Left ventricle myocardium superior (tissue), 1 donor: Measurements from ENCODE around the gene STRADB. TPM values are rescaled to one million over a fixed set of nuclear protein-coding genes. Genes with fewer than 3 reads are reported as not detected.

ENCODE experiments used
- ATAC-seq: fragments of 200-7000 bp; cut with Tn5 transposase; one replicate; pipeline ENCODE4 v1.9.1; 2020; ENCODE audit warnings: mild to moderate bottlenecking, moderate library complexity
- DNase-seq: peaks from one replicate; pipeline ENCODE4 v3.0.0-alpha.2; 2020
- intact Hi-C: fragments of 100-400 bp; cut with micrococcal nuclease; formaldehyde crosslinking; loops from one replicate; pipeline ENCODE4 v1.11.0; 2022
- long read RNA-seq: library from polyadenylated mRNA; unstranded; transcript quantifications from one replicate; pipeline ENCODE4 v2.0.0, GENCODE V29; 2021
- total RNA-seq: library from RNA; stranded (reverse); fragmentation: NEBNext Ultra II Directional; extraction: Animal tissue kit (Norgen Biotek cat#: 25700); gene quantifications from one replicate; pipeline ENCODE4 v1.2.1, GENCODE V29; 2021
- donor health status: DM: no; HTN: yes; CAD: no; lungs with severe emphysema.

STRADB gene
- total RNA-seq, result 81.4 TPM
- long read RNA-seq, transcript STRADB-201 (12 exons, 2,293 nt), result major isoform, 156 of 197 reads
- long read RNA-seq, partial matches to known transcripts, result 2 of 197 reads
- long read RNA-seq, other reads (novel, unspliced or antisense), result 38 of 197 reads

GRCh38 chr2:201451292-201452057 is at the start of gene STRADB, which contains the start of gene TRAK2:
TSS of gene STRADB (plus strand) at chr2:201451740. CDS start at chr2:201454841, 3,101 bp downstream.
TSS of gene TRAK2 (minus strand) at chr2:201451458. CDS start at chr2:201420507, 30,951 bp downstream.
- peak; percentile 97 for DNase-seq
- ATAC-seq, result peak; percentile 97
- intact Hi-C loops, result loop anchor here (10.0 kb wide), 1 partner anchor 57 kb away; no protein-coding TSS in a partner anchor

GRCh38 chr2:201401815-201402214 is 49.7 kb upstream of the STRADB start:
- intact Hi-C loops, result no loop called here
- no peak for ATAC-seq
- no peak for DNase-seq

- ATAC-seq (peak; percentile 31), DNase-seq (no peak)
- intact Hi-C loops, result no loop called here
Measured at GRCh38 chr2:201402651-201403562, 48.6 kb upstream of the STRADB start.

- DNase-seq (no peak), ATAC-seq (peak; percentile 9)
- intact Hi-C loops, result no loop called here
Measured at GRCh38 chr2:201403880-201404279, 47.7 kb upstream of the STRADB start.

- peak; percentile 14 for ATAC-seq
- intact Hi-C loops, result no loop called here
- no peak for DNase-seq
Measured at GRCh38 chr2:201404699-201405280, 46.8 kb upstream of the STRADB start.

GRCh38 chr2:201406077-201406662 is 45.4 kb upstream of the STRADB start:
- no peak for DNase-seq
- ATAC-seq, result peak; percentile 53
- intact Hi-C loops, result no loop called here

GRCh38 chr2:201407265-201407664 is 44.3 kb upstream of the STRADB start:
- DNase-seq, result no peak
- ATAC-seq, result peak; percentile 45
- intact Hi-C loops, result no loop called here

- ATAC-seq (no peak), DNase-seq (no peak)
- intact Hi-C loops, result no loop called here
Measured at GRCh38 chr2:201408931-201409330, 42.6 kb upstream of the STRADB start.

GRCh38 chr2:201411421-201411820 is 40.1 kb upstream of the STRADB start:
- DNase-seq (no peak), ATAC-seq (no peak)
- intact Hi-C loops, result no loop called here

GRCh38 chr2:201413143-201413542 is 38.4 kb upstream of the STRADB start:
- ATAC-seq, result peak; percentile 58
- intact Hi-C loops, result no loop called here
- no peak for DNase-seq

GRCh38 chr2:201413552-201413951 is 38.0 kb upstream of the STRADB start:
- ATAC-seq, result peak; percentile 8
- intact Hi-C loops, result no loop called here
- no peak for DNase-seq

GRCh38 chr2:201414099-201415023 is 37.2 kb upstream of the STRADB start:
- intact Hi-C loops, result no loop called here
- ATAC-seq, result peak; percentile 87

GRCh38 chr2:201415149-201415548 is 36.4 kb upstream of the STRADB start:
- no peak for DNase-seq
- no peak for ATAC-seq
- intact Hi-C loops, result no loop called here

More at GRCh38 chr2:201414099-201415023, 37.2 kb upstream of the STRADB start:
- DNase-seq, result no peak

- DNase-seq, result no peak
- ATAC-seq, result peak; percentile 25
- intact Hi-C loops, result no loop called here
Measured at GRCh38 chr2:201419057-201419635, 32.4 kb upstream of the STRADB start.

- ATAC-seq (no peak), DNase-seq (no peak)
- intact Hi-C loops, result no loop called here
Measured at GRCh38 chr2:201419986-201420385, 31.6 kb upstream of the STRADB start.

GRCh38 chr2:201420442-201421113 is 31.0 kb upstream of the STRADB start:
- intact Hi-C loops, result no loop called here
- DNase-seq (no peak), ATAC-seq (no peak)

- intact Hi-C loops, result no loop called here
- ATAC-seq, result no peak
- DNase-seq, result no peak
Measured at GRCh38 chr2:201425952-201426351, 25.6 kb upstream of the STRADB start.
